ENCODE results near the gene MLC1.

Gene MLC1

DNA sequence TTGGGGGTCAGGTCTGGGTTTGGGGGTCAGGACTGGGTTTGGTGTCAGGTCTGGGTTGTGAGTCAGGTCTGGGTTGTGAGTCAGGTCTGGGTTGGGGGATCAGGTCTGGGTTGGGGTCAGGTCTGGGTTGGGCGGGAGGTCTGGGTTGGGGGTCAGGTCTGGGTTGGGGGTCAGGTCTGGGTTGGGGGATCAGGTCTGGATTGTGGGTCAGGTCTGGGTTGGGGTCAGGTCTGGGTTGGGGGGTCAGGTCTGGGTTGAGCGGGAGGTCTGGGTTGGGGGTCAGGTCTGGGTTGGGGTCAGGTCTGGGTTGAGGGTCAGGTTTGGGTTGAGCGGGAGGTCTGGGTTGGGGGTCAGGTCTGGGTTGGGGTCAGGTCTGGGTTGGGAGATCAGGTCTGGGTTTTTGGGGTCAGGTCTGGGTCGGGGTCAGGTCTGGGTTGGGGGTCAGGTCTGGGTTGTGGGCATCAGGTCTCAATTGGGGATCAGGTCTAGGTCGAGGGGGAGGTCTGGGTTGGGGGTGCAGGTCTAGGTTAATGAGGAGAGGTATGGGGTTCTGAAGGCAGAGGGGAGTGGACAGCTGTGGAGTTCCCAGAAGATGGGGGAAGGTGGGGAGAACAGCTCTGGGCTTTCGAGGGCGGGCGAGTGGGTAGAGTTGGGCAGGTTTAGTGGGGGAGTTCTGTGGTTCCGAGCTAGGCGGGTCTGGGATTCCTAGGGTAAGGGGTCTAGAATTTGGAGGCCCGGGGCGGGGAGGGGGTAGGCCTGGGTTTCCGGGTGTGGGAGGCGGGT is 27.8 kb downstream of the MLC1 start:
- DNase-seq, result no peak

GRCh38 chr22:50056214-50056972 is 28.8 kb downstream of the MLC1 start:
- no peak for DNase-seq

DNA sequence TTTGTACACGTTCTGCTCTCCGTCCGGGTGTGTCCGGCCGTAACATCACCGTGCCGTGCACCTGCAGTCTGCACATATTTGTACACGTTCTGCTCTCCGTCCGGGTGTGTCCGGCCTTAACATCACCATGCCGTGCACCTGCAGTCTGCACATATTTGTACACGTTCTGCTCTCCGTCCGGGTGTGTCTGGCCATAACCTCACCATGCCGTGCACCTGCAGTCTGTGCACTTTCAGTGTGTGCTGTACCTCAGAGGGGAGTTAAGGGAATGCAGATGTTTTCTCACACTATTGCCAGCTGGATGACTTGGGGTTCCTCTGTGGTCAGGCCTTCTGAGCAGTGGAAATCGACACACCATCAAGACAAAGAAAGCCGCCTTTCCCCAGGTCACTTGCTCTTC is 31.4 kb downstream of the MLC1 start:
- DNase-seq, result peak; percentile 54

GRCh38 chr22:50051930-50052329 is 33.3 kb downstream of the MLC1 start:
- no peak for DNase-seq

DNA sequence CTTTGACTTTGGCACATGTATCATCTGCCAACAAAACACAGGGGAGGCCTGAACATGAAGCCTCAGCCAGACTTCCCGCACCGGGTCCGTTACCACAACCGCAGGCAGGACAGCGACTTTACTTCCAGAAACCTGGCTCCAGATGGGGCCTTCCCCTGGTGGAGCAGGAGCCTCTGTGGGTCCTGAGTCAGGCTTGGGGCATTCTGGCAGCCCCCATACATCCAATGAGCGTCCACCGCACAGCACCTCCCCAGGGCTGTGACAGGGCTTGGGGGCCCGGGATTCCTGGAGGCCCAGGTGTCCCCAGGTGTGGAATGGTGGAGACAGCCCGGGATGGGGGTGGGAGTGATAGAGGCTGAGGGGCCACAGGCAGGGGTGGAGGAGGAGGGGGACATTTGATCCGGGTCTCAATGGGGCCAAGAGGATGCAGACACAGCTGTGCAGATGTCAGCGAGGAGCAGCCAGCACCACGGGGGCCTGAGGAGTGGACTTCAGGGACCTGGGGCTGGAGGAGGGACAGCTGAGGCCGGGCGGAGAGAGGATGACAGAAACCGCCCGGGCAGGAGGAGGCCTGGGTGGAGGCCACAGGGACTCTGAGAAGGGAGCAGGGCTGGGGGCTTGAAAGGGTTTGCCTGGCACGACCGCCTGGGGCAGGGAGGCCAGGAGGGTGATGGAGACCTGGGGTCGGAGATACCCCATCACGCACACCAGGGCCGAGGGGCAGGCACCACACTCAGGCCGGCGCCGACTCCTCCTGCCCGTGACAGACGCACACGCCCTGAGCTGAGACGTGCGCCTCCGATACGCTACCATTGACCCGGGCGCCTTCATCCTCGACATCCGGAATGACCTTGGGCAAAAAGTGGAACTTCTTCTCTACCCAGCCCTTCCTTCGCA is 35.7 kb downstream of the MLC1 start:
- DNase-seq, result no peak

- DNase-seq, result no peak
Measured at GRCh38 chr22:50048836-50049235, 36.4 kb downstream of the MLC1 start.

DNA sequence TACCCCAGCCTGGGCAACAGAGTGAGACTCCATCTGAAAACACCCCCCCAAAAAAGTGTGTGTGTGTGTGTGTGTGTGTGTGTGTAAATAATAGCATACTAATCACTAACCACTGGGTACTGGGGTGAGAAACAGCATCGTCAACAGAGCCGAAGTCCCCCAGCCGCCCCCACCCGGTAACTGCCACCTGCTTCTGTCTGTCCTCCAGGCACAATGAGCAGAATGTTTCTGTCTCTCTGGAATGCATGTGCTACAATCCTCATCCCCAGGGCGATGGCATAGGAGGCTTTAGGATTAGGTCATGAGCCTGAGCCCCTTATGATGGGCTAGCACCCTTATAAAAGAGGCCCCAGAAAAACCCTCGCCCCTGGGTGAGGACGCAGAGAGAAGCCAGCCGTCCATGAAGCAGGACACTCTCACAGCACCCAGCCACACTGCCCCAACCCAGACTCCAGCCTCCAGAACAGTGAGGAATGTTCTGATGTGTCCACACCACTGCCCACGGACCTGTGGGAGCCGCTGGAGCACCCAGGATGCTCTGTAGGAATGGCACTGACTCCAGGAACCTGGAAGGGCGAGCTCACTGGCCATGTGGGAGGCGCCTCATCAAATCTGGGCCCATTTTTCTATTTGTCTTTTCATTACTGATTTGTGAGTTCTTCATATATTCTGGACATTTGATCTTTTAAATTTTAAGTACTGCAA is 37.0 kb downstream of the MLC1 start:
- DNase-seq, result no peak

DNA sequence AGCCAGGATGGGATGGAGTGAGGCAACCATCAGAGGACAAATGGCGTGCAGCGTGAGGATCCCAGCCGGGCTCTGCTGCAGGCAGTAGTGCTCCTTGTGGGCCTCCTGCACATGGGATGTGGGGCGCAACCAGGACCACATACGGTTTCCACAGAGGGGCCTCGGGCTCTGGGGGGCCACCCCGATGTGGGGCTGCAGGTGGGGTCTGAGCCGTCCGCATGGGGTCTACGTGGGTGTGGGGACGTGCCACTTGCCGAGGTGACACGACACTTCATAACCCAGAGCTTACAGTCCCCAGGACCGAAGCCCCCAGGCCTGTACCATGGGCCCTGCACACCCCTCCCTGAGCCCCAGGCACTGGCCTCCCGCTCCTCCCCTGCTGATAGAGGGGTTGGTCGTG is 37.9 kb downstream of the MLC1 start:
- DNase-seq, result no peak

DNA sequence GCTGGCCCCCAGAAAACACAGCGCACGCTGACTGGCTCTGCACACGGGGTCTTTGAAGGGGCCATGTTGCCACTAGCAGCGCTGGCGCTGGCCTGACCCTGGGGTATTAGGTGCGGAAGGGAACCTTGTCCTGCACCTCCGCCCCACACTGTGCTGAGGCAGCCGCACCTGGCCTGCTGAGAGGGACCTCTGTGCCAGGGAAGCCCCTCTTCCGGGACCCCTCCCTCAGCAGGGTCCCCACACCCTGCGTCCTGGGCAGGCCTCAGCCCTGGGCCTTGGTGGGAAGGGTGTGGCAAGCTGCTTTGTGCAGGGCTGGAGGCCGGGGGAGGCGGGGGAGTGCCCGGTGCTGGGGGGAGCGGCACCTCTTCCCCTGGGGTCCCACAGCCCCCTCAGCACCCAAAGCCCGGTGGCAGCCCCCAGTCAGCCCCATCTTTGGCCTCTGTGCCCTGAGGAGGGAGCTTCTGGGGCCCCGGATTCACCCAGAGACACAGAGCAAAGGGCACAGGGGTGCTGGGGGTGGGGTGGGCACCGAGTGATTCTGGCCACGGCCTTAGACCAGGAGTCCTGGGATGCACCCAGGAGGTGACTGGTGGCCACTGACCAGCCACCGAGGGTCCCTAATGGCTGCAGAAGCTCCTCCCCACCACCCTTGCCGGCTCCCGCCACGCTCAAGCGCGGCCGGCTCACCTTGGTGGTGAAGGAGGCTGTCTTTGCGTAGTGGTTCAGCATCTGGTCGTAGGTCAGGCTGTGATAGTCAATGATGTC is 38.6 kb downstream of the MLC1 start:
- no peak for DNase-seq

- DNase-seq, result no peak
Measured at GRCh38 chr22:50046019-50046415, 39.2 kb downstream of the MLC1 start.

GRCh38 chr22:50045211-50046018 is 39.8 kb downstream of the MLC1 start:
- DNase-seq, result no peak

GRCh38 chr22:50044485-50045118 is 40.6 kb downstream of the MLC1 start:
- DNase-seq, result no peak

GRCh38 chr22:50041361-50042065 is 43.7 kb downstream of the MLC1 start:
- peak; percentile 14 for DNase-seq

GRCh38 chr22:50040717-50041116 is 44.5 kb downstream of the MLC1 start:
- no peak for DNase-seq

DNA sequence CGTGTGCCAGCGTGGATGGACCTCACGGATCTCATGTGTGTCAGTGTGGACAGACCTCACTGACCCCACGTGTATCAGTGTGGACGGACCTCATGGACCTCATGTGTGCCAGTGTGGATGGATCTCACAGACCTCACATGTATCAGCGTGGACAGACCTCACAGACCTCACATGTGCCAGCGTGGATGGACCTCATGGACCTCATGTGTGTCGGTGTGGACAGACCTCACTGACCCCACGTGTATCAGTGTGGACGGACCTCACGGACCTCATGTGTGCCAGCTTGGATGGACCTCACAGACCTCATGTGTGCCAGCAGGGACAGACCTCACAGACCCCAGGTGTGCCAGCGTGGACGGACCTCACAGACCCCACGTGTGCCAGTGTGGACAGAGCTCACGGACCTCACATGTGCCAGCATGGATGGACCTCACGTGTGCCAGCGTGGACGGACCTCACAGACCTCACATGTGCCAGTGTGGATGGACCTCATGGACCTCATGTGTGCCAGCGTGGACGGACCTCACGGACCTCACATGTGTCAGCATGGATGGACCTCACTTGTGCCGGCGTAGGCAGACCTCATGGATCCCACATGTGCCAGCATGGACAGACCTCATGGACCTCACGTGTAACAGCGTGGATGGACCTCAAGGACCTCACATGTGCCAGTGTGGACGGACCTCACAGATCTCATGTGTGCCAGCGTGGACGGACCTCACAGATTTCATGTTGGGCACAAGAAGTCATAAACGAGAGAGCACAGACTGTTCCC is 45.4 kb downstream of the MLC1 start:
- no peak for DNase-seq

- no peak for DNase-seq
Measured at GRCh38 chr22:50035976-50036724, 49.1 kb downstream of the MLC1 start.

DNA sequence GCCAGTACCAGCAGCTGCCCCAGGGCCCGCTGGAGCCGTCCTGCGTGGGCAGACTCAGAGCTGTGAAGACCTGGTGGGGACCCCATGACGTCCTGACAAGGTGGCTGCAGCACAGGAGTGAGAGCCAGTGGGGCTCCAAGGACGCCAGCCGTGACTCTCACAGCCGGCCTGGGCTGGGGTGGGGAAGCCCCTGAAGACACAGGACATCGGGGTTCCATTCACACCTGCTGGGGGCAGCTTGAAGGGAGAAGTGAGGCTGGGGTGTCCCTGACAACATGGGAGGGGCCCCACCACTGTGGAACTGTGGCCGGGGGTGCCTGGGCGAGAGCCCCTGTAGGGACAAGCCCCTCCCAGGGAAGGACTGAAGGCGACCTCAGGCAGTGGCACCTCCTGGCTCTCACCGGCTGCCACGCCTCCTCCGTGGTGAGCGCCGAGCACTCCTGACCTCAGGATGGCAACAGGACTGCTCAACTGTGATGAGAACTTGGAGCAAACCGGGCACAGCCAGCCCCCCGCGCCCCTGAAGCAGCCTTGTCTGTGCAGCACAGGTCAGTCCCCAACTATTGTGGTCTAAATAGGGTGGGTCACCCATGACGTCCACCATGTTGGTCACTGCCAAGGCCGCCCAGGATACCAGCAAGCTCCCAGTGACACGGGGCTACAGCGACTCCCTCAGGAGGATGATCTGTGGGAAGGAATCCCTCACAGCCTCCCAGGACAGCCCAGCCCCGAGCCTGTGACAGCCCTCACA is 49.9 kb downstream of the MLC1 start:
- no peak for DNase-seq
